ENCODE results near the gene ALDOC.
A peak's percentile ranks its signal among the peaks of the same experiment; 100 is the strongest.
"Not testable (repeated sequence)": the region's sequence is repeated elsewhere in the genome, so short reads cannot be mapped to it uniquely, and the experiment has no call there.

Gene ALDOC
- long read RNA-seq, donor 1, transcript ALDOC-201 (9 exons, 1,982 nt), result major isoform, 7 of 15 reads
- long read RNA-seq, donor 1, partial matches to known transcripts, result 6 of 15 reads
- long read RNA-seq, donor 1, other reads (novel, unspliced or antisense), result 0 of 15 reads
- long read RNA-seq, donor 2, transcript ALDOC-201 (9 exons, 1,982 nt), result major isoform, 7 of 13 reads
- long read RNA-seq, donor 2, partial matches to known transcripts, result 6 of 13 reads
- long read RNA-seq, donor 2, other reads (novel, unspliced or antisense), result 0 of 13 reads
- long read RNA-seq, donor 3, transcript ALDOC-201 (9 exons, 1,982 nt), result major isoform, 5 of 10 reads
- long read RNA-seq, donor 3, partial matches to known transcripts, result 5 of 10 reads
- long read RNA-seq, donor 3, other reads (novel, unspliced or antisense), result 0 of 10 reads
- long read RNA-seq, donor 4, partial matches to known transcripts, result 5 of 7 reads
- long read RNA-seq, donor 4, other reads (novel, unspliced or antisense), result 0 of 7 reads
- long read RNA-seq, donor 5, transcript ALDOC-201 (9 exons, 1,982 nt), result major isoform, 7 of 18 reads
- long read RNA-seq, donor 5, partial matches to known transcripts, result 10 of 18 reads
- long read RNA-seq, donor 5, other reads (novel, unspliced or antisense), result 0 of 18 reads
- long read RNA-seq, donor 6, transcript ALDOC-201 (9 exons, 1,982 nt), result major isoform, 6 of 12 reads
- long read RNA-seq, donor 6, partial matches to known transcripts, result 5 of 12 reads
- long read RNA-seq, donor 6, other reads (novel, unspliced or antisense), result 0 of 12 reads
- long read RNA-seq, donor 7, result 0 reads
- long read RNA-seq, donor 8, transcript ALDOC-201 (9 exons, 1,982 nt), result major isoform, 6 of 16 reads
- long read RNA-seq, donor 8, partial matches to known transcripts, result 10 of 16 reads
- long read RNA-seq, donor 8, other reads (novel, unspliced or antisense), result 0 of 16 reads

GRCh38 chr17:28576758-28577465 is at the start of gene ALDOC:
Gene ALDOC (minus strand): TSS chr17:28576895. CDS start chr17:28575532, 1,363 bp downstream.
- DNase-seq, result peak; percentile 83

- no peak for DNase-seq
These were observed 47.5 kb upstream of the ALDOC start for GRCh38 chr17:28624148-28624547.

GRCh38 chr17:28623696-28624095 is 47.0 kb upstream of the ALDOC start:
- DNase-seq, result no peak

- DNase-seq, result no peak
These were observed 45.5 kb upstream of the ALDOC start for GRCh38 chr17:28622186-28622585.

GRCh38 chr17:28620010-28620409 is 43.3 kb upstream of the ALDOC start:
- no peak for DNase-seq

- no peak for DNase-seq
These were observed 41.8 kb upstream of the ALDOC start for GRCh38 chr17:28618464-28618863.

GRCh38 chr17:28616281-28616680 is 39.6 kb upstream of the ALDOC start:
- no peak for DNase-seq

GRCh38 chr17:28615260-28615940 is 38.7 kb upstream of the ALDOC start:
- no peak for DNase-seq

GRCh38 chr17:28613931-28614381 is 37.3 kb upstream of the ALDOC start, which contains the start of gene RSKR:
Gene RSKR (minus strand): TSS chr17:28614185. CDS start chr17:28614161, 24 bp downstream.
- DNase-seq, result no peak

- DNase-seq, result peak; percentile 25
These were observed 36.5 kb upstream of the ALDOC start for GRCh38 chr17:28612936-28613872.

GRCh38 chr17:28612531-28612930 is 35.8 kb upstream of the ALDOC start:
- no peak for DNase-seq

- no peak for DNase-seq
These were observed 33.7 kb upstream of the ALDOC start for GRCh38 chr17:28610376-28610775.

GRCh38 chr17:28604031-28604430 is 27.3 kb upstream of the ALDOC start:
- not testable (repeated sequence) for DNase-seq

- no peak for DNase-seq
These were observed 22.9 kb upstream of the ALDOC start for GRCh38 chr17:28599311-28600184.

- DNase-seq, result peak; percentile 96
These were observed 22.2 kb upstream of the ALDOC start, which contains the start of gene SPAG5 for GRCh38 chr17:28598799-28599310. Gene SPAG5 (minus strand): TSS chr17:28599025. CDS start chr17:28598946, 79 bp downstream.

- DNase-seq, result no peak
These were observed 21.7 kb upstream of the ALDOC start for GRCh38 chr17:28598389-28598788.

- no peak for DNase-seq
These were observed 21.1 kb upstream of the ALDOC start for GRCh38 chr17:28597606-28598383.

- DNase-seq, result no peak
These were observed 15.6 kb upstream of the ALDOC start for GRCh38 chr17:28592260-28592659.
